GM21723 (cell line): Measurements from ENCODE around the gene FZD4.
"Not testable (repeated sequence)": the region's sequence is repeated elsewhere in the genome, so short reads cannot be mapped to it uniquely, and the experiment has no call there.

Experiments
- ATAC-seq: cut with Tn5 transposase; IDR thresholded peaks from one replicate; pipeline ENCODE4 v1.9.1; 2021; ENCODE audit warnings: mild to moderate bottlenecking, moderate library complexity; ENCODE audit not compliant: unreplicated experiment

Gene FZD4

DNA sequence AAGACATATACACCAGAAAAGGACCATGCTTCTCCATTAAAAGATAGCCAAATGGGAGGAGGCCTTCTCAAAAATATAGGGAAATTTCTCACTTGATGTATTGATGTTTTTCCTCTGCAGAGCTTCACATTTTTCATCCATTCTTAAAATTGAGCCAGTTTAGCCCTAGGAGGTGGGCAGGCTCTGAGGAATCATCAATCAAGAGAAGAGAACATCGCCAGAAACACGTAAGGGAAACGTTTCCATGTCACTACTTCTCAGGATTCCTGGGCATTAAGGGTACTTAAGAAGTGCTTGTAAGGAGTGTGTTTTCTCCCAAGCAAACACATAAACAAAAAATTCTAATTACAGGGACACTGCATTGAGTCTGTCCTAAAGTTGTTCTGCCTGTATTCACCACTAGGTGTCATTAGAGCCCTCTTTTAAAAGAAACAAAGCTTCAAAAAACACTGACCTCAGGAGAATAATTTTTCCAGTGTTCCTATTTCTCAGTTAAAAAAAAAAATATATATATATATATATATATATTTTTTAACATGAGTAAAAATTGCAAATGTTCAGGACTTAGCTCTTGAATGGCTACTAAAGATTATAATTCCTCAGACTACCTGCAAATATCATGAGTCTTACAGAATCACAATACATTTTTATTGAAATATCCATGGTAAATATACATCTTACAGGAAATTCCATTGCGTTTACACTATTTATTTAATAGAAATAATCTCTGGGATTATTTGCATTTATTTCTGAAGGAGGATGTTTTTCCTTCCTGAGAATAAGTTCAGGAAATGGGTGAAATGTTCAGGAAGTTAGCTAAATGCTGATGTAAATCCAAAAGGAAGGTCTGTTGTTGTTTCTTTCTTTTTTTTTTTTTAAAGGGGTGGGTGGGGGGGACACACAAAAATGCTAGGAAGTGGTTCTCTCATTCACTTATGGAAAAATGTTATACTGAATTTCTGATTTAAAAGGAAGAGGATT lies 16.0 kb downstream of the FZD4 start:
- peak; percentile 83 for ATAC-seq

DNA sequence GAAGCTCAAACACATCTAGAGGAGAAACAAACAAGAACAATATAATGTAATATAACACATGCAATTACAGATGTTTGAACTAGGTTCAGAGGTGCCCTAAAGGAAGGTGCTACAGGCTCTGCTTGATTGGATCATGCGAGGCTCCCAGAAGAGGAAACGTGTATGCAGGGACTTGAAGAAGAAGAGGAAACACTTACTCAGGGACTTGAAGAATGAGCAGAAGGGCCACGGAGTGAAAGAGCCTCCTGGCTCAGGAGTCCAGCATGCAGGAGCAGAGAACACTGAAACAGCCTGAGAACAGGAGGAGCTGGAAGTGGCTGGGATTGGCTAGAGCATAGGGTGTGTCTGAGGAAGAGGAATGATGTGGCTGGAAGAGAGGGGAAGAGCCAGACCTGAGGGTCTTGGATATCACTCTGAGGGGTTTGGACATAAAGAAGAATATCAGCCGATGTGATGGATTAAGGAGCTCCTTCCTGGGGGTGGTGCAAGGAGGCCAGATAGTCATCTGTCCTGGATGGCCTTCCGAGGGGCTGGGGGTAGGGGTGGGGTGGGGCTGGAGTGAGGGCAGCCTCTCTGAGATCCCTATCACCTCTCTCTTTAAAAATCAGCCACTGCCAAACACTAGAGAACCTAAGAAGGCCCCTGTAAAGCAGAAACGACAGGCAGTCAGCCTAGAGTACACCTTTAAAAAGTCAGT lies 16.8 kb downstream of the FZD4 start:
- no peak for ATAC-seq

DNA sequence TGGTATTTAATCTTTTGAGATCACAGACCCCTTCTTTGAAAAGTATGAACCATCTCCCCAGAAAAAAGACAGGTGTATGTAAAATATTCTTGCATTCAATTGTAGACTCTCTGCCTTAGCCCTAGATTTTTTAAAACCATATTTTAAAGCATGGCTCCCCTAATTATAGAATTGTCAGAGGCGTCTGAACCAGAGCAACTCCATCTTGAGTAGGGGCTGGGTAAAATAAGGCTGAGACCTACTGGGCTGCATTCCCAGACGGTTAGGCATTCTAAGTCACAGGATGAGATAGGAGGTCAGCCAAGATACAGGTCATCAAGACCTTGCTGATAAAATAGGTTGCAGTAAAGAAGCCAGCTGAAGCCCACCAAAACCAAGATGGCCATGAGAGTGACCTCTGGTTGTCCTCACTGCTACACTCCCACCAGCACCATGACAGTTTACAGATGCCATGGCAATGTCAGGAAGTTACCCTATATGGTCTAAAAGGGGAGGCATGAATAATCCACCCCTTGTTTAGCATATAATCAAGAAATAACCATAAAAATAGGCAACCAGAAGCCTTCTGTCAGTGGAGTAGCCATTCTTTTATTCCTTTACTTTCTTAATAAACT lies 17.9 kb downstream of the FZD4 start:
- not testable (repeated sequence) for ATAC-seq

DNA sequence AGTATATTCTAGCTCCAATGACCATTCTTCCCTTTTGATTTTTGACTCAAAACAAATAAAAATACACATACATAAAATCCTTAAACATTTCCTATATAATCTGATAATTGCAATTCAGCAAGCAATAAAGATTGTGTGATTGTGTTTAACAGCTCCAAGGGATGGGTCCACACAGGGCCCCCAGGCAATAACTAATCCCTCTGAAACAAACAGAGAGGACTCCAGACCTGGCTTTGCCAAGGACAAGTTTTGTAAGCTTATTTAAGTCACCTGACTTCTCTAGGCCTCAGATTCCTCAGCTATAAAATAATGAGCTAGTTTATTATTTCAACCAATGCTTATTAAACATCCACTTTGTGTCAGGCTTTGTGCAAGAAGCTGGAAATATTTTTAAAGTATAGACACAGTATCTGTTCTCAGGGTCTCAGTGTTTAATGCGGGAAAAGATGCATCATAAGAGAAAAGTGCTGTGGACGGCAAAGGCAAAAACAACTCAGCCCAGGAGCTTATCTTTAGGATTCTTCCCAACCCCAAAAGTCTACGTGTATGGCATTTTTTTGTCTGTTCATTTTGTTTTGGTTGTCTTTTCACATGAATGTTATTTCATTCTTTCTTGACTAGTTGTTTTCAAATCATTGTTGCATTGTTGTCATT lies 20.1 kb downstream of the FZD4 start:
- no peak for ATAC-seq

GRCh38 chr11:86934582-86934900 lies 20.7 kb downstream of the FZD4 start:
- no peak for ATAC-seq

DNA sequence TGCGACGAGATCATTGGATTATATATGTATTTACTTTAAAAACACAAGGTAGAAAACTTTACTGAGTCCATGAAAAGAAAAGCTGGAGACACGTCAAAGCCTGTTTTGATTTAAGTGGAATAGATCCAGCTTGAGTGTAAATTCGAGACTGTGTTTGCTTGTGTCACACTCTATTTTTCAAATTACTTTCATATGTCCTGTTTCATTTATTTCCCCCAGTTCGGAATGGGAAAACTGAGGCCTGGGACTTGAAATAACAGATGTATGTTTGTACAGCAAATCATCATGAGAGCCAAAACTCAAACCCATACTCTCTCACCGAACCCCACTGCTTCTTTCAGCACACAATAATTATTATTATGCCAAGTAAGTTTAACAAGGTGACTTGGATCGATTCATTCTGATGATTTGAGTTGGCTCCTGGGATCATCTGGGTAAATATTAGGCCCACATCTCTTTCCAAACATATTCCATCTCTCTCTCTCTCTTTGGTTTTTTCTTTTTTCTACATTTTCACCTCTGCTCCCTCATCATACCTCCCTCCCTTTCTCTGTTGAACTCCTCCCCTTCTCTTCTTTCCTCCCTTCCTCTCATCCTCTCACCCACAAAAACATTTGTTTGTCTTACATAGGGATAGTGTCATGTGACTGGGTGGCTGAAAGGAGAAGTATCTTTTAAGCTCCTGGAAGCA lies 21.2 kb downstream of the FZD4 start:
- no peak for ATAC-seq

DNA sequence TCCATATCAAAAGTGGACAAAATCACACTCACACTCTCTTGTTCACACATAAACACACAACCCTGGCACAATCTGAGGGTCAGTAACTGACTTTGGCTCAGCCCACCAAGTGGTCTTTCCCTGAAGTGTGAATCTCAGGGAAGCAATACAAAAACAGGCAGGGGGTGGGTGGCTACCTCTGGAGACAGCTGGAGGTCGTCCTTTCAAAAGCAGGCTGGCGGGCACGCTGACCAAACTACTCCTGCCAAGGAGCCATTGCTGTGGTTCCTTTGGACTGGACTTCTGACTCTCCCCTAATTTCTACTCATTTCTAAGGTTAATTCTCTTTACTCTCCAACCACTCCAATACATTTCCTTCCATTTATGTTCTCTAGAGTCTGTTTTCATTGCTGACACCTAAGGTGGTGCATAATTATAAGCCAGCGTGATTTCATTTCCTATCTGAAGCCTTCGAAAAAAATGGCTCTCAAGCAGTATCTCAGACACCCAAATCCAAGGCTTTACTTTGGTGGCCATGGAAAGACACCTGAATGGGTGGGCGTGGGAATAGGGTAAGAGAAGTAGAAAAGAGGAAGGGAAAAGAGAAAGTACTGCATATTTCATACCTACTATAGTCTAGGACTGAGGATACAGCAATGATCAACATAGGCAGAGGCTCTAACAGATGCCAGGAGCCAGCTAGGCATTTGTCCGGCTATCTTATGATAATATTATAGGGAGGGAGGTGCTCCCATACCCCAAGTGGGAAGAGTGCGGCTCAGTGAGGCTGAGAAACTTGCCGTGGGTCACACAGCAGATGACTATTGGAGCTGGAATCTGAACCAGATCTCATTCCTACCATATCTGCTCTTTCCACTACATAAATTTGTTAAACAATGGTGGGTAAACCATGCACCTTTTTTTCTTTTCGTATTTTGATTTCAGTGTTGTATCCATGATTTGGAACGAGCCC lies 22.0 kb downstream of the FZD4 start:
- no peak for ATAC-seq

GRCh38 chr11:86932259-86932585 lies 23.0 kb downstream of the FZD4 start:
- no peak for ATAC-seq

DNA sequence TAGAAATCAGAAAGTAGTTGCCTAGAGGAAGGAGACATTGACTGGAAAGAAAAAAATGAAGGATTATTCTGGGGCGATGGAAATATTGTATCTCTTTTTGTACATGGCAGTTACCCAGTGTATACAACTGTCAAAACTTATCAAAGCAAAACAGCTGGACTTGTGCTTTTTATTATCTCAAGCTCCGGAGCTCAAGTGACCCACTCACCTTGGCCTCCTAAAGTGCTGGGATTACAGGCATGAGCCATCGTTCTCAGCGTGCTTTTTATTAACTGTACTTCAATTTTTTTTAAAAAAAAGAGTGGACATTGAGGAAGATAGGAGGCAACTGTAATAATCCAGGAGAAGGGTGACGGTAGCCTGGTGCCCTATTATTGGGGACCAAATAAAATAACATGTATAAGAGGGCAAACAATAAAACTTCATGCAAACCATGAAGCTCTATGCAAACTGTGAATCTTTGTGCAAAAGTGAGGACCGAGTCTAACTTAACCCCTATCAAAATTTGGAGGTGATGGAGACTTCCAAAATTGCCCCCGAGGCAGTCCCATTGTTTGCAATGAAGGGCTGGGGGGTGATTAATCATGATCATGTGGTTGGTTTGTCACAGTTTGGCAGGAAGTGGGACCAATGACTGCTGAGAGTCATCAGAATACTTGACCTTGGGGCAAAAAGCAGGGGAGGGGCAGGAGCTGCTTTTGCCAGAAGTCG lies 23.5 kb downstream of the FZD4 start:
- ATAC-seq, result no peak

DNA sequence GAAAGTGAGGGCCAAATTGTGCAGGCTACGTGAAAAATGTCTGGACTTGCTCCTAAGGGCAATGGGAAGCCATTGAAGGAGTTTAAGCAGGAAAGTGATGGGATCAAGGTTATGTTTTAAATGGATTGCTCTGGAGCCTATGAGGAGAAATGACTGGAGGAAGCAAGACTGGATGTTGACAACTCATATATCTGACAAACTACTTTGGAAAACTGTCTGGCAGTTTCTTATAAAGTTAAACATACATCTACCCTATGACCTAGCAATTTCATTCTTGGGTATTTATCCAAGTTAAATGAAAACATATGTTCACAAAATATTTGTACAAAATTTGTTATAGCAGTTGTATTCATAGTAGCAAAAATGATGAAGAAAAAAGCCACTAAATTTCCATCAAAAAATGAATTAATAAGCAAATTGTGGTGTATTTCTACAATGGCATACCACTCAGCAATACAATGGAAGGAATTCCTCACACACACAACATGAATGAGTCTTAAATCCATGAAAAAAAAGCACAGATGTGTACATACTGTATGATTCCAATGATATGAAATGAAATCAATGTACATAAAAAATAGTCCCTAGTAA lies 24.1 kb downstream of the FZD4 start:
- ATAC-seq, result no peak

DNA sequence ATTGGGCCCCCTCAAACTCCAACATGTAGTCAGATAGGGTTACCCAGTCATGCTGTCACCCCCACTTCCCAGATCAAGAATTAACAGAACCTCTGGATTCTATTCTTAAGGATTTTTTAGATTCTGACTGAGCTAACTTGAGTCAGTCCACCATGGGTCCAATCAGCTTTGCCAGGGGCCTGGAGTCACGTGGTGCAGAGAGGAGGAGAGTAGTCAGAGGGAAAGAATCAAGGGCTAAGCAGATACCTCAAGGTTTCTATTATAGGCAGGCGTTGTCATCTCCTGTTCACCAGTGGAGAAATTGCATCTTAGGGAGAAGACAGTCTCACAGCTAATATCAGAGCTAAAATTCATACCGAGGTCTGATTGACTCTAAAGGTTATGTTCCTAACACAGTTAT lies 28.2 kb downstream of the FZD4 start:
- no peak for ATAC-seq

GRCh38 chr11:86923999-86924766 lies 31.0 kb downstream of the FZD4 start:
- no peak for ATAC-seq

DNA sequence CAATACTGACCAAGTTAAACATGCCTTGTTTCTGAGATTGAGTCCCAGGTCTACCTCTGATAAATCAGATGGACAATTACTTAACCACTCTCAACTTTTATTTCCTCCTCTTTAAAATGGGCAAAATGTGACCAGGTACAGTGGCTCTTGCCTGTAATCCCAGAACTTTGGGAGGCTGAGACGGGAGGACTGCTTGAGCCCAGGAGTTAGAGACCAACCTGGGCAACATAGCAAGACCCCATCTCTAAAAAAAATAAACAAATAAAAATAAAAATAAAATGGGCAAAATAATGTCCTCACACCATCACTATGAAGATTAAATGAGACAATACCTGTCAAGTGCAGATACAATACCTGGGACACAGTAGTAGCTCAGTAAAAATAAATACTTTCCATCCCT lies 33.0 kb downstream of the FZD4 start:
- ATAC-seq, result no peak

DNA sequence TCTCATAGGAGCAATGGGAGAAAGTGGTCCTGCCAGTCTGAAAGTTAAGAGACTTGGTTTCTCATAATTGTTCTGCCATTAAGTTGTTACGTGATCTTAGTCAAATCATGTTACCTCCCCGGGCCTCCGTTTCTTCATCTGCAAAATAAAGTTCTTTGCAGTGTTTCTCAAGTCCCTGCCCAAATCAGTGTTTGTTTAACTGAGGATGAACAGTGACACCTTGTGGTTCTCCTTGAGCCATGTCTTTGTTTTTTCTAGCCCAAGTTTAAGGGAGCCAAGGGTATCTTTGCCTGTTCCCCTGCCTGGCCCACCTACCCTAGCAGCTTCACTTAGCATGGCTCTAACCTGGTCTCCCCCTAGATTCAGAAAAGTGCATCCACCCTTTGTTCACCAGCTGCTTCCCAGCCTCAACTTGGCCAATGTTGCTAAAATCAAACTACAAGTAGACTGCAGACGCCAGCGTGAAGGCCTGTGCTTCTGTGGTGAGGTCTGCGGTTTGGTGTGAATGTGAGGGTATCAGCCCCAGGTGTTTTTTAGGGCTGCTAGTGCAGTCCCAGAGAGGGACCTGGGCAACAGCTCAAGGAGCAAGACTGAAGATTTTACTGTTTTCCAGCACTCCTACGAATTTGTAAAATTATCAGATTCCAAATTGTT lies 35.5 kb downstream of the FZD4 start:
- peak; percentile 68 for ATAC-seq

GRCh38 chr11:86918973-86919372 lies 36.2 kb downstream of the FZD4 start:
- no peak for ATAC-seq

DNA sequence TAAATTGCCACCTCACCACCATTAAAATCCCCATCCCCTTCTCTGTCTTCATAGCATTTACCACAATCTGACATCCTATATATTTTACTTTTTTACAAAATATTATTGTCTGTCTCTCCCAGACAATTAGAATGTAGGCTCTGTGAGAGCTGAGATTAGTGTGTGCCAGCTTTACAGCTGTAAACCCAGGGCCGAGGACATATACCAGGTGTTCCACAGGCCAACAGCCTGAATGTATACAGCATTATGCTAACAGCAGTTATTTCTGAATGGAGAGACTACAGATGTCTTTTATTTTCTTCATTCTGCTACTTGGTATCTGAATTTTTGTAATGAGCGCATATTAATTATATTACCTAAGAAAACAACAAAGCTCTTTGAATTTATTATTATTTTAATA lies 36.7 kb downstream of the FZD4 start:
- ATAC-seq, result no peak

DNA sequence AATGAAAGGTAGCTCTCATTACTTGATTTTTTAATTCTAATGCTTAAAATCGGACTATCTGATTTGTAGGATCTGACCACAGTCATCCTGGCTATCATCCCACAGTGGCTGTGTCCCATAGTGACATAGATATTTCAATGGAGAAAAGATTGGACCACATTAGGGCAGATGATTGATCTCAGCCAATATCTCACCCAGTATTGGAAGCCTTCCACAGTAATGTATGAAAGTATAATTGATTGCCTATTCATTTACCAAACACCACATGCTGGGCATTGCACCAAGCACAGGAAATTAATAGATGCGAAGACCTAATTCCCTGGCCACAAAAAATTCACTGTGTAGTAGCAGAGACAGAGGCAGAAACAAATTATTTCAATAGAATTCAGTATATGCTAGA lies 37.6 kb downstream of the FZD4 start:
- ATAC-seq, result no peak

DNA sequence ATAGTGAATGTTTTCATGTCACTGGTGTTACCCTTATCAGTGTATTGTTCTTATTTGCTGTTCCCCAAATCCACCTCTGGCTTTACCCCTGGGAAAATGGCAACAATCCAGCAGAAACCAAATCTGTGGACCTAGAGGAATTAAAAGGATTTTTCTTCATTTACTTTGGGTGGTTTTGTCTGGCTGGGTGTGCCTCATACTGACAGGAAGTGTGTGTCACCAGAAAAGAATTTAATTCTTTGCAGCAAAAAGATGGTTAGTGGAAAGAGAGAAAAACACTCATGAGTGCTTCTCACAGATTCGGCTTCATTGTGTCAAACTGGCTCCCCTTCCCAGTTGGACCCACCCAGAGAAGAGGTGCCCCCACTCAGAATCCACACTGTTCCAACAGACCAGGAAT lies 38.9 kb downstream of the FZD4 start:
- ATAC-seq, result no peak
